ENCODE results near the gene FGF1.
A peak's percentile ranks its signal among the peaks of the same experiment; 100 is the strongest.

FGF1 gene

DNA sequence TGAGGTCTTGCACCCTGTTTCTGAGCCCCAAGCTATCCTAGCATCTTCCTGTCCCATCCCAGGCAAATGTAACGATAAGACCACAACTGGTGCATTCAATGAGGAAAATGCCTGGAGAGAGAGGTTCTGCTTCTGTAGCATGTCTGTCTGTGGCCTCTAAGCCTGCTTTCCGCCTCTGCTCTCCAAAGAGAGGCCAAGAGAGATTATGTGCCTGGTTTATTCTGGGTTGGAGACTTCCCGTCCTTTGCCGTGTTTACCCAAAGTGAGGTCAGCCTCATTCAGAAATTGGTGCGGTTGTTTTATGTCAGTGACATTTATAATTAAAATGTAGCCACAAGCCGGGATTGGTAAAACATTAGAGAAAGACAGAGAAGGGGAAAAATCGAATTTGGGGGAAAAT lies 77.8 kb downstream of the FGF1 start:
- no peak for DNase-seq

DNA sequence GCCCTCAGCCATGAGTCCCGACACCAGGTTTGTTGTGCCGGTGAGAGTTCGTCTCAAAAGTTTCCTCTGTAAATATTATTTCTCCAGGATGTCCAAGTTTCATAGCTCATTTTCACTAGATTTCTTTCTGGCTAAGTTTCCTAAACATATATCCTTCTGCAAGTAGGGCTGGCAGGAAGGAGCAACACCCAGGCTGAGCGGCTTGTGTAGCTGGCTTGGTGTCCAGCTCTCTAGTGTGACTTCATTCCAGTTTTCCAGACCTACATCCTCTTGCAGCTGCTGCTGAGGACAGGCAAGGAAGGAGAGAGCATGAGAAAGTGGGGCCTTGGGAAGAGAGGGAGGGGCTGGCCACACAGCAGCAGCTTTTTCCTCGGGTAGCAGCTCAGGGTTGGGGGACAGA lies 80.3 kb downstream of the FGF1 start:
- DNase-seq = no peak

DNA sequence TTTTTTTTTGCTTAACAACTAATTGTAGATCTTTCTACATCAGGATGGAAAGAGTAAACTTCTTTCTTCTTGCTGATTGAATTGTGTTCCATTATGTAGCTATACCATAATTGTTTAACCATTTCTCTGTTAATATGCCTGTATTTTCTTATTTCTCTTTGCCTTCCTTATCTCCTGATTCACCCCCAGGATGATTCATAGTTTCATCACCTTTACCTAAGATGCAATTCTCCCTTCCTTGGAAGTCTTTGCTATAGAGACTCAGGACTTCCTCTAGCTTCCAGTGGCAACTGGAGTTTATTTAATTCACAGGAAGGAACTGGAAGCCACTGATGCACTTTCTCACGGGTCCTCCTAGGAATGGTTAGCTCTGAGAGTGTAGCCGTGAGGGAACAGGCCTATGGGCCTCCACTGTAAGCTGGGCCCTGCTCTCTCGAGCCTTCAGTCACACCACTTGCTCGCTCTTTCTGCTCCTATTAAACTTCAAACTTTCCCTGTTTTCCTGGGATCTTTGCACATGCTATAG lies 83.1 kb downstream of the FGF1 start:
- no peak for DNase-seq

GRCh38 chr5:142601432-142601831 lies 84.5 kb downstream of the FGF1 start:
- no peak for DNase-seq

- DNase-seq = no peak
These were observed 85.1 kb downstream of the FGF1 start for GRCh38 chr5:142600611-142601358.

GRCh38 chr5:142600092-142600491 lies 85.8 kb downstream of the FGF1 start:
- no peak for DNase-seq

- no peak for DNase-seq
These were observed 87.6 kb downstream of the FGF1 start for GRCh38 chr5:142598338-142598700.

GRCh38 chr5:142597546-142598337 lies 88.1 kb downstream of the FGF1 start:
- peak; percentile 86 for DNase-seq

GRCh38 chr5:142597025-142597424 lies 88.9 kb downstream of the FGF1 start:
- no peak for DNase-seq

DNA sequence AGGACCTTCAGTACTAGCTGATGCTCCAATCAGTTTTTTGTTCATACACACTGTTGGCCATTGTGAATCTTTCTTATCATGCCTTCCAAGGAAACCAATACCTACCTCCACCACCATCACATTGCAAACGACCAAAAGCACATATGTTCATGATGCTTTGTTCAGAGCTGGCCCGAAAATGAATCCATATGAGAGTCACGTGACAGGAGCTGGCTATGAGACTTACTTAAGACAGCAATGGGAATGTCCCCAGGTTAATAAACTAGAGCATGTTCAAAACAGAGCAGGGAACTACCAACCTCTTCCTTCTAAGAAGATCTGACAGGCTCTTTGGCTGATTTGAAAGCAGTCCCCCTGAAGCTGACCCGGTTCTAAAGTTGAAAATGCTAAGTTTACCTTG lies 93.5 kb downstream of the FGF1 start:
- DNase-seq = no peak

DNA sequence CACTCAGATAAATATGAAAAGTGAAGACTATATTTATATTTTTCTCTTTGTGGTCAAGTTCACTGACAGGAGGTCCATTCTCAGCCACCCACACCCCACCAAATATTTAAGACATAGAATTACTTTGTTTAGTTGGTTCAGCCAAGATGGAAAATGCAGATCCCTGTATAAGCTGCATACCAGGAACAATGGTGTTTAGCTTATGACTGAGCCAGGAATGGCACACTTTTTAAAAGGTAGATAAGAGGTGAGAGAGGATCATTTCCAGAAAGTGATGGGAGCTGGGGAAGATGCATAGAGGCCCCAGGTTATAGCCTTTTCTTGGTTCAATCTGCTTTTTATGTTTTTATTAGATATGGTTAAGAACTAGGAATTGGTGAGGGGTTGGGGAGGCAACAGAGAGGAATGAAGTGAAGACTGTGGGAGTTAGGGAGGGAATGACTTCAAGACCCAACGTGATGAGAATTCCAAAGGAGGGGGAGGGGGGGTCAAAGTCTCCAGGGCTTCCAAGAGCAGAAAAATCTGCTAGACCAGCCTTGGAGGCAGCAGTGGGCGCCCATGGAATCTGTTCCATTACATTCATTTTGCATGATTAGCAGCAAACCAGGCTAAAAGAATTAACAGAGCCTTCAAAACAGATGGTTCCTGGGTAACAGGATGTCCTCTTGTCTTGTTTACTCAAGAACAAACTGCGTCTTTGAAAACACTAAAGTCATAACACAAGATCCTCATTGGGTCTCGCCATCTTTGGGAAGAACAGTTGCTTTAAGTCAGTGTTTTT lies 95.2 kb downstream of the FGF1 start:
- no peak for DNase-seq

GRCh38 chr5:142589720-142590119 lies 96.2 kb downstream of the FGF1 start:
- no peak for DNase-seq

- DNase-seq = peak; percentile 35
These were observed 98.4 kb downstream of the FGF1 start for GRCh38 chr5:142587354-142587965.

DNA sequence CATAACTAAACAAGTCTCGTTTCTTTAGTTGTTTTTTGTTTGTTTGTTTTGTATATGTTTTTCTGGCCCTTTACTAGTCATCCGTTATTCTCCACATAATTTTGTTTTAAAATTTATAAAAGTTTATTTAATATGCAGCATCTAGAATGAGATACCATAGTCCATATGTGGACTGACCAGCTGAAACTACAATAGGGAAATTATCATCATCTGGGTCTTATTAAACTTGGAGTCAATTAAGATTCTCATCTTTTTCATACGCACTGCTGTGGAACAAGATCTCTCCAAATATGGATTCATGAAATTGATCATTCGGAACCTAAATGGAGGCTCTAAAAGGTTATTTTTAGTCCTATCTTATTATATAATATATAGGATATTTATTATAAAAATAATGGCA lies 99.3 kb downstream of the FGF1 start:
- no peak for DNase-seq

- DNase-seq = no peak
These were observed 100.4 kb downstream of the FGF1 start for GRCh38 chr5:142585451-142585850.

DNA sequence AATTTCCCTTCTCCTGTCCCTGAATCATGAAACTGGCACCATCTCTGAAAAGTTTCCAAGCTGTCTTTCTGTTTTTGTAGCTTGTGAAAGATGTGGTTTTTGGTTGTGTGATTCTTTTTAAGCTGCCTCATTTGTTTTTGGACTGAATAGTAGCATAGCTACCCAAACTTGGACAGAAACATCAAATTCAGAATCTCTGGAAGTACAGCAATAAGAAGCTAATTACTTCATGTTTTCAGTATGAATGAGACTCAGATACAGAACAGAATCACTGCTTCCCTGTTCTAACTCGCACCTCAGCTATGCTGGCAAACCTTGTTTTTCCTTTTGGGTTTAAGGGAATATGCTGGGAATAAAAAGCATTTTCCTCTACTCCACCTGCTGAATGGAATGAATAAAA lies 101.0 kb downstream of the FGF1 start:
- no peak for DNase-seq

DNA sequence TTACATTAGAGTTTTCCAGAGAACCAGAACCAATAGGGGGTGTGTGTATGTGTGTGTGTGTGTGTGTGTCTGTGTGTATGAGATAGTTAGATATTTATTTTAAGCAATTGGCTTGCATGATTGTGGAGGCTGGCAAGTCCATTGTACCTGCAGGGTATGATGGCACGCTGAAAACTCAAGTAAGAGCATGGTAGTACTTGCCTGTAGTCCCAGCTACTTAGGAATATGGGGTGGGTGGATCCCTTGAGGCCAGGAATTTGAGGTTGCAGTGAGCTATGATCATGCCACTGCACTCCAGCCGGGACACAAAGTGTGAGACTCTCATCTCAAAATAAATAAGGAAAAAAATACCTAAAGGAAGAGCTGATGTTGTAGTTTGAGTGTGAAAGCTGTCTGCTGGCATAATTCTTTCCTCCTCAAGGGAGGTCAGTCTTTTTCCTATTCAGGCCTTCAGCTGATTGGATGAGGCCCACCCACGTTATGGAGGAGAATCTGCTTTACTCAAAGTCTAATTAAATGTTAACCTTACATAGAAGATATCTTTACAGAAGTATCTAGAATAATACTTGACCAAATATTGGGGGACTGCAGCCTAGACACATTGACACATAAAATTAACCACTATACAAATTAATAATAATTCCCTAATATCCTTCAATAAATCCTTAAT lies 107.6 kb downstream of the FGF1 start:
- no peak for DNase-seq

GRCh38 chr5:142576804-142577203 lies 109.1 kb downstream of the FGF1 start:
- no peak for DNase-seq

DNA sequence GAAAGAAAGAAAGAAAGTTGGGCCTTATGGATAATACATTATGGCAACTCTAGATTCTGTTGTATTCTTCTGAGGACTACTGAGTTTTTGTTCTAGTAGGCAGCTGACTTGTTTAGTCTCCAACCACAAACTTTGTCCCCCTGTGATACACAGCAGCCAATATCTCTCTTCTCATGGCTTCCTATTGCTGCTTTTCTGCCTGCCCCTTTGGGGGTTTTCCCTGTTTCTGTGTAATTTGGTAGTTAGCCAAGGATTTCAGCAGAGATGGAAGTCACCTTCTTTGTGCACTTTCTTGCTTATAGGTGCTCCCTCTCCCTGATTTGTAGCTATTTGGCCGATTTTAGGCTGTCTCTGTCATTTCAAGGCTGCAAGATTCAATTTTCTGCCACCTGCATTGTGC lies 109.6 kb downstream of the FGF1 start:
- no peak for DNase-seq

DNA sequence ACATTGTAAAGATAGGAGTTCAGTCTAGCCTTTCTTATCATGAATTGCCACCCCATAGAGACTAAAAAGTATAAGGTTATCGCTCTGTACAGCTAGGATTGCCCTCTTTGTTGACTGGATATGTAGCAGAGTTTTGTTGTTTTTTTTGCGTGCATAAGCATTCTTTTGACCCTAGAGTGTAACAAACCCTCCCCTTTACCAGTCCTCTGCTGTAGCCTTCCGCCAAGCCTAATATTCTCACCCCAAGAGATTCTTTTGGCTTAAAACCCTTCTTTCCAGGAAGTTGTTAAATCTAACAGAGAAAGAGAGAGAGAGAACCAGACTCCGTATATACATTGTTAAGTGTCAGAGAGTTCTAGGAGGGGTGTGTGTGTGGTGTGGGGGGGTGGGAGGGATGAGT lies 113.9 kb downstream of the FGF1 start:
- no peak for DNase-seq

DNA sequence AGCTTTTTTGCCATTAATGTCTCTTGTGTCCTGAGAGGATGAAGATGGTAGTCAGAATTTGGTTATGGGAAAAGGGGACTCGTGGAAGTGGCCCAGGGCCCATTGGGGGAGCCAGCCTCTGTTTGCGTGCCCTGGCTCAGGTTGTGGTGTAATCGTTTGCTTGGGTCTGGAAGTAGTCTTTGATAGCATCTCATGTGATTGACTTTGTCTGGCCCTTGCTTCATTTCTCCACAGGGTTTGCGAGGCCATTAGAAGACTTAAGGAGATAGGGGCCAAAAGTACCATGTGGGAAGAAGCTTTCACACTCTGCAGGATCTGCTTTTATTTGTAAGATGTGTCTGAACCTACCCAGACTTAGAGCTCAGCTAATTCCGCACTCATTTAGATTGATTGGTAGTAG lies 114.5 kb downstream of the FGF1 start:
- no peak for DNase-seq

DNA sequence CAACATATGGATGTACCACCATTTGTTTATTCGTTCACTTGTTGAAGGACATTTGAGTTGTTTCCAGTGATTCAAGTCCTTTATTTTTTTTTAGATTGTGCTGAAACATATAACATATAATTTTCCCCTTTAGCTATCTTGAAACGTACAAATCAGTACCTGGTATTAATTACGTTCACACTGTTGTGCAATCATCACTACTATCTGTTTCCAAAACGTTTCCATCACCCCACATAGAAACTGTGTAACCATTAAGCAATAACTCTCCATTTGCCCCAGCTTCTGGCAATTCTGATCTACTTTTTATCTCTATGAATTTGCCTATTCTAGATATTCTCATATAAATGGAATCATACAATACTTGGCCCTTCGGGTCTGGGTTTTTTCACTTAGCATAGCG lies 116.0 kb downstream of the FGF1 start:
- DNase-seq = no peak

GRCh38 chr5:142568996-142569335 lies 116.9 kb downstream of the FGF1 start:
- DNase-seq = no peak

Measured in fibroblast of skin of right quadriceps (primary cell).